K562 (cell line): ENCODE data around the gene DCAF15. TPM values are rescaled to one million over a fixed set of nuclear protein-coding genes. Genes with fewer than 3 reads are reported as not detected.

Source experiments
- CBFA2T3 ChIP-seq: fragments of 450-650 bp; IDR thresholded peaks from 2 replicates; pipeline ENCODE4 v1.6.1; 2017
- CHD7 ChIP-seq: fragments of 200-600 bp; sonication (generic); IDR thresholded peaks from one replicate; pipeline ENCODE4 v1.6.1; 2012; ENCODE audit warnings: mild to moderate bottlenecking, low read depth, low read length, inconsistent platforms
- FOXJ3 ChIP-seq: sonication (generic); formaldehyde crosslinking; IDR thresholded peaks from 2 replicates; pipeline ENCODE4 v1.4.0; 2020; ENCODE audit warnings: mild to moderate bottlenecking, missing genetic modification reagents
- HCFC1 ChIP-seq: IDR thresholded peaks from 2 replicates; pipeline ENCODE4 v1.6.1; 2012; ENCODE audit warnings: low read depth, low read length, improper control_type of control experiment
- LARP7 ChIP-seq: fragments of 450-650 bp; IDR thresholded peaks from 2 replicates; pipeline ENCODE4 v1.6.1; 2016
- SMAD3 ChIP-seq: fragments of 450-650 bp; formaldehyde crosslinking; conservative IDR thresholded peaks from 2 replicates; pipeline ENCODE4 v1.4.0; 2020; ENCODE audit warnings: mild to moderate bottlenecking
- TCF15 ChIP-seq: fragments of 250-450 bp; sonication (Bioruptor Pico); IDR thresholded peaks from 2 replicates; pipeline ENCODE4 v1.8.0; 2022; ENCODE audit warnings: moderate library complexity, mild to moderate bottlenecking, inconsistent platforms
- UBTF ChIP-seq, 2 experiments: IDR thresholded peaks; 2 replicates each; pipeline ENCODE4 v1.6.1; 2012; ENCODE audit warnings: improper control_type of control experiment in 2 of 2, low read depth in 2 of 2, low read length in 2 of 2, borderline replicate concordance in 1 of 2
- XRCC3 ChIP-seq: fragments of 450-650 bp; IDR thresholded peaks from 2 replicates; pipeline ENCODE4 v1.6.1; 2017; ENCODE audit warnings: mild to moderate bottlenecking, moderate library complexity
- ZNF224 ChIP-seq: sonication (generic); formaldehyde crosslinking; IDR thresholded peaks from 2 replicates; pipeline ENCODE4 v1.8.0; 2022; ENCODE audit warnings: mild to moderate bottlenecking, missing genetic modification reagents
- polyA plus RNA-seq, 8 experiments: library from polyadenylated mRNA; depleted of rRNA in 4 of 8; stranded (reverse) in 5 of 8; unstranded in 3 of 8; fragments of >200 nt; fragmentation: Nextera tagmentation in 2 of 8; fragmentation: Illumina TruSeq in 1 of 8; extraction: Ambion mirVana in 2 of 8; extraction: Trizol in 1 of 8; gene quantifications; 2 replicates each; pipeline versions ENCODE4 v1.2.1 to v1.2.3, GENCODE V29; 2011 to 2014; ENCODE audit warnings: inconsistent platforms in 1 of 8, missing spikeins in 1 of 8
- total RNA-seq, 7 experiments: library from RNA; depleted of rRNA in 6 of 7; stranded (reverse); fragments of >200 nt in 6 of 7; fragmentation: Illumina TruSeq in 2 of 7; extraction: Trizol in 2 of 7; gene quantifications; 2 replicates each; pipeline versions ENCODE4 v1.2.1 to v1.2.3, GENCODE V29; 2011 to 2021; ENCODE audit warnings: low replicate concordance in 1 of 7

DCAF15 gene
- total and polyA plus RNA-seq, 9 of the 15 experiments (the other 6 are each of a cell fraction or from before 2014, with no cell fraction given): 0.17 to 68.5 (median 27.7) TPM

GRCh38 chr19:14006085-14006765 lies 53.9 kb downstream of the DCAF15 start, which contains the start of gene RFX1 (continued):
- TF ChIP-seq CHD7 (no peak), SMAD3 (CRISPR knock-in tag) (no peak), ZNF224 (no peak), TCF15 (CRISPR knock-in tag) (no peak), XRCC3 (no peak), FOXJ3 (CRISPR knock-in tag) (peak; percentile 96), UBTF (IDR thresholded peaks at IDR 0.05; ENCODE audit: borderline replicate concordance in 1 of 2, low read depth in 2 of 2, low read length in 2 of 2) (no peak), LARP7 (no peak), CBFA2T3 (no peak), HCFC1 (peak; percentile 94)
